Effector memory CD4-positive, alpha-beta T cell (primary cell): Measurements from ENCODE around the gene JPH2.

Experiments used
- DNase-seq, 3 donors: peaks; one replicate each; pipeline ENCODE4 v3.0.0-alpha.2; 2020
- H3K27ac ChIP-seq: 2 replicates; pipeline ENCODE4 v1.7.0; 2013; ENCODE audit warnings: mild to moderate bottlenecking, low read length, moderate library complexity; ENCODE audit not compliant: insufficient read depth, poor library complexity, severe bottlenecking
- H3K27me3 ChIP-seq: replicated peaks from 2 replicates; pipeline ENCODE4 v1.7.0; 2013; ENCODE audit warnings: mild to moderate bottlenecking, low read length; ENCODE audit not compliant: insufficient read depth, control insufficient read depth, poor library complexity, severe bottlenecking
- H3K36me3 ChIP-seq: 2 replicates; pipeline ENCODE4 v1.7.0; 2013; ENCODE audit warnings: mild to moderate bottlenecking, low read length, moderate library complexity; ENCODE audit not compliant: control insufficient read depth, insufficient read depth
- H3K4me1 ChIP-seq: 2 replicates; pipeline ENCODE4 v1.7.0; 2013; ENCODE audit warnings: low read length, mild to moderate bottlenecking; ENCODE audit not compliant: control insufficient read depth, insufficient read depth, poor library complexity, severe bottlenecking
- H3K4me3 ChIP-seq: 2 replicates; pipeline ENCODE4 v1.7.0; 2013; ENCODE audit warnings: low read length, low read depth, mild to moderate bottlenecking; ENCODE audit not compliant: insufficient read depth, poor library complexity, severe bottlenecking
- H3K9me3 ChIP-seq: 2 replicates; pipeline ENCODE4 v1.7.0; 2013; ENCODE audit warnings: mild to moderate bottlenecking, low read length, moderate library complexity; ENCODE audit not compliant: control insufficient read depth

The JPH2 gene

GRCh38 chr20:44109951-44110361 is 77.0 kb downstream of the JPH2 start:
- Histone ChIP-seq H3K9me3 (peaks cover 6% of the 10 kb centered on the region), H3K4me1 (no peaks in the 10 kb centered on the region), H3K27ac (no peak overlapping the region), H3K36me3 (no peaks in the 10 kb centered on the region), H3K27me3 (peaks cover 3% of the 10 kb centered on the region), H3K4me3 (no peak overlapping the region)
- DNase-seq = no peak

- H3K4me1 ChIP-seq = no peaks in the 10 kb centered on the region
- H3K9me3 ChIP-seq = peaks cover 6% of the 10 kb centered on the region
- H3K4me3 ChIP-seq = no peak overlapping the region
- H3K27ac ChIP-seq = no peak overlapping the region
- no peaks in the 10 kb centered on the region for H3K36me3 ChIP-seq
- peaks cover 7% of the 10 kb centered on the region for H3K27me3 ChIP-seq
- no peak for DNase-seq
Measured at GRCh38 chr20:44106615-44107014, 80.4 kb downstream of the JPH2 start.

GRCh38 chr20:44104798-44105517 is 82.0 kb downstream of the JPH2 start:
- Histone ChIP-seq H3K9me3 (peaks cover 6% of the 10 kb centered on the region), H3K4me3 (no peak overlapping the region), H3K27ac (no peak overlapping the region), H3K27me3 (peaks cover 7% of the 10 kb centered on the region), H3K4me1 (no peaks in the 10 kb centered on the region), H3K36me3 (no peaks in the 10 kb centered on the region)
- no peak for DNase-seq

- H3K36me3 ChIP-seq = no peaks in the 10 kb centered on the region
- peaks cover 7% of the 10 kb centered on the region for H3K27me3 ChIP-seq
- H3K9me3 ChIP-seq = no peaks in the 10 kb centered on the region
- no peak overlapping the region for H3K27ac ChIP-seq
- H3K4me3 ChIP-seq = no peak overlapping the region
- no peak for DNase-seq
- H3K4me1 ChIP-seq = no peaks in the 10 kb centered on the region
Measured at GRCh38 chr20:44102582-44102981, 84.4 kb downstream of the JPH2 start.

GRCh38 chr20:44099832-44100231 is 87.2 kb downstream of the JPH2 start:
- H3K9me3 ChIP-seq = no peaks in the 10 kb centered on the region
- no peak overlapping the region for H3K27ac ChIP-seq
- DNase-seq = no peak
- H3K4me1 ChIP-seq = no peaks in the 10 kb centered on the region
- no peaks in the 10 kb centered on the region for H3K36me3 ChIP-seq
- H3K27me3 ChIP-seq = peaks cover 7% of the 10 kb centered on the region
- no peak overlapping the region for H3K4me3 ChIP-seq

DNA sequence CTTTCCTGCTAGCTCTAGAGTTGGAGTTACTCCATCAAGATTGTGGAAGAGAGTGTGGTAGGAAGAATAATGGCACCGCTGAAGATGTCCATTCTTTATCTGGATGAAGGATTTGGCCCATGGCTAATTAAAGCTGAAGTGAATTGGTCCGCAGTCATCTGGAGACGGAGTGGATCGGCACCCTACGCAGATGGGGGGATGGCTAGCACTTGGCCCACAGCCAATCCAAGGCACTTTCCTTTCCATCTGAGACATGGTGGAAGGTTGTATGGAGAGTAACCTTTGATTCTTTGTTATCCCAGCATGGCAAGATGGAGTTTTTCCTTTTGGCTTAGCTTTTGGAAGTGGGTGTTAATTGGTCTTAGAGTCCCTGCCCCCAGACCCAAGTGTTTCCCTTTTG is 88.3 kb downstream of the JPH2 start:
- peaks cover 3% of the 10 kb centered on the region for H3K27me3 ChIP-seq
- no peaks in the 10 kb centered on the region for H3K9me3 ChIP-seq
- DNase-seq = no peak
- no peak overlapping the region for H3K4me3 ChIP-seq
- H3K36me3 ChIP-seq = no peaks in the 10 kb centered on the region
- no peak overlapping the region for H3K27ac ChIP-seq
- no peaks in the 10 kb centered on the region for H3K4me1 ChIP-seq

DNA sequence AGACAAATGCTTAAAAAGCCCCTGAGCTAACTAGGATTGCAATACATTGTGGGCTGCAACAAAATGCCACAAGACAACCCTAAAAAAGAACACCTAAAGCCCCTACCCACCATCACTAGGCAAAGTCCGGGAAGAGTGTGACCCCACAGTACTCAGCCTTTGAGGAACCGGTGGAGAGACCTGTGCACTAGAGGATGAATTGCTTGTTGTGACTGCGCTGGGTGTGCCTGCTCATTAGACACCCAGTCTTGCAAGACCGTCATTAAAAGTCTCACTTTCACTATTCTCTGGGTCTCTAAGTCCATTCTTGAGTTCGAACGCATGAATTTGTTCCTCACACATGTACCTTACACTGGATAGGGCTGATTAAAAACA is 88.7 kb downstream of the JPH2 start:
- DNase-seq = no peak
- H3K27me3 ChIP-seq = peaks cover 3% of the 10 kb centered on the region
- H3K36me3 ChIP-seq = no peaks in the 10 kb centered on the region
- no peaks in the 10 kb centered on the region for H3K4me1 ChIP-seq
- no peak overlapping the region for H3K27ac ChIP-seq
- no peak overlapping the region for H3K4me3 ChIP-seq
- no peaks in the 10 kb centered on the region for H3K9me3 ChIP-seq

GRCh38 chr20:44097521-44098255 is 89.3 kb downstream of the JPH2 start:
- no peak for DNase-seq
- Histone ChIP-seq H3K27me3 (peaks cover 3% of the 10 kb centered on the region), H3K36me3 (no peaks in the 10 kb centered on the region)

GRCh38 chr20:44095831-44096230 is 91.2 kb downstream of the JPH2 start:
- no peaks in the 10 kb centered on the region for H3K27me3 ChIP-seq
- no peaks in the 10 kb centered on the region for H3K36me3 ChIP-seq
- H3K4me3 ChIP-seq = no peak overlapping the region
- no peak overlapping the region for H3K27ac ChIP-seq
- H3K4me1 ChIP-seq = no peaks in the 10 kb centered on the region
- no peak for DNase-seq
- no peaks in the 10 kb centered on the region for H3K9me3 ChIP-seq

More at GRCh38 chr20:44097521-44098255, 89.3 kb downstream of the JPH2 start:
- H3K9me3 ChIP-seq = no peaks in the 10 kb centered on the region
- no peaks in the 10 kb centered on the region for H3K4me1 ChIP-seq
- H3K4me3 ChIP-seq = no peak overlapping the region
- H3K27ac ChIP-seq = no peak overlapping the region

GRCh38 chr20:44093249-44093582 is 93.8 kb downstream of the JPH2 start:
- no peaks in the 10 kb centered on the region for H3K36me3 ChIP-seq
- no peaks in the 10 kb centered on the region for H3K9me3 ChIP-seq
- H3K27me3 ChIP-seq = no peaks in the 10 kb centered on the region
- no peaks in the 10 kb centered on the region for H3K4me1 ChIP-seq
- no peak overlapping the region for H3K4me3 ChIP-seq
- DNase-seq = no peak
- no peak overlapping the region for H3K27ac ChIP-seq
